KMS-11 (cell line): Measurements from ENCODE around the gene MIEN1.
A peak's percentile ranks its signal among the peaks of the same experiment; 100 is the strongest.

Source experiments
- H2AFZ ChIP-seq: fragments of 200-600 bp; sonication (generic); 2 replicates; pipeline ENCODE4 v1.6.1; 2016; ENCODE audit warnings: antibody characterized with exemption, mixed run types, low read depth
- H3K27ac ChIP-seq: fragments of 200-600 bp; sonication (generic); 2 replicates; pipeline ENCODE4 v1.6.1; 2016; ENCODE audit warnings: mild to moderate bottlenecking, mixed run types
- H3K27me3 ChIP-seq: fragments of 200-600 bp; sonication (generic); 2 replicates; pipeline ENCODE4 v1.6.1; 2017; ENCODE audit warnings: mild to moderate bottlenecking, low read depth, mixed run types, moderate library complexity; ENCODE audit not compliant: insufficient read depth
- H3K36me3 ChIP-seq: fragments of 200-600 bp; sonication (generic); 2 replicates; pipeline ENCODE4 v1.6.1; 2017; ENCODE audit warnings: mild to moderate bottlenecking, mixed run types; ENCODE audit not compliant: insufficient read depth
- H3K4me1 ChIP-seq: fragments of 200-600 bp; sonication (generic); 2 replicates; pipeline ENCODE4 v1.6.1; 2016; ENCODE audit warnings: mild to moderate bottlenecking, low read depth, mixed run types; ENCODE audit not compliant: poor library complexity, severe bottlenecking
- H3K4me2 ChIP-seq: fragments of 200-600 bp; sonication (generic); 2 replicates; pipeline ENCODE4 v1.7.0; 2016; ENCODE audit warnings: mild to moderate bottlenecking, mixed run types
- H3K4me3 ChIP-seq: fragments of 200-600 bp; sonication (generic); IDR thresholded peaks from 2 replicates; pipeline ENCODE4 v1.6.1; 2017; ENCODE audit warnings: low read depth, low read length, mixed read lengths; ENCODE audit not compliant: insufficient read depth
- H3K79me2 ChIP-seq: fragments of 200-600 bp; sonication (generic); 2 replicates; pipeline ENCODE4 v1.6.1; 2016; ENCODE audit warnings: low read depth, mixed run types; ENCODE audit not compliant: insufficient read depth
- H3K9ac ChIP-seq: fragments of 200-600 bp; sonication (generic); 2 replicates; pipeline ENCODE4 v1.6.1; 2016; ENCODE audit warnings: mild to moderate bottlenecking, mixed run types
- H4K20me1 ChIP-seq: fragments of 200-600 bp; sonication (generic); 2 replicates; pipeline ENCODE4 v1.6.1; 2016; ENCODE audit warnings: mild to moderate bottlenecking, mixed run types; ENCODE audit not compliant: insufficient read depth
- CTCF ChIP-seq: fragments of 200-600 bp; sonication (generic); conservative IDR thresholded peaks from 2 replicates; pipeline ENCODE4 v1.6.1; 2017; ENCODE audit warnings: low read depth, mild to moderate bottlenecking, antibody characterized with exemption, low read length, moderate library complexity, mixed read lengths

Gene MIEN1

GRCh38 chr17:39742126-39742855 is 12.0 kb upstream of the MIEN1 start:
- Histone ChIP-seq H3K36me3 (no peaks in the 10 kb centered on the region), H4K20me1 (no peaks in the 10 kb centered on the region), H3K27ac (no peak overlapping the region), H3K4me2 (no peak overlapping the region), H3K27me3 (no peaks in the 10 kb centered on the region), H2AFZ (no peak overlapping the region), H3K79me2 (no peaks in the 10 kb centered on the region), H3K4me3 (no peak overlapping the region), H3K9ac (no peak overlapping the region), H3K4me1 (peaks cover 19% of the 10 kb centered on the region)
- TF ChIP-seq CTCF = no peak

DNA sequence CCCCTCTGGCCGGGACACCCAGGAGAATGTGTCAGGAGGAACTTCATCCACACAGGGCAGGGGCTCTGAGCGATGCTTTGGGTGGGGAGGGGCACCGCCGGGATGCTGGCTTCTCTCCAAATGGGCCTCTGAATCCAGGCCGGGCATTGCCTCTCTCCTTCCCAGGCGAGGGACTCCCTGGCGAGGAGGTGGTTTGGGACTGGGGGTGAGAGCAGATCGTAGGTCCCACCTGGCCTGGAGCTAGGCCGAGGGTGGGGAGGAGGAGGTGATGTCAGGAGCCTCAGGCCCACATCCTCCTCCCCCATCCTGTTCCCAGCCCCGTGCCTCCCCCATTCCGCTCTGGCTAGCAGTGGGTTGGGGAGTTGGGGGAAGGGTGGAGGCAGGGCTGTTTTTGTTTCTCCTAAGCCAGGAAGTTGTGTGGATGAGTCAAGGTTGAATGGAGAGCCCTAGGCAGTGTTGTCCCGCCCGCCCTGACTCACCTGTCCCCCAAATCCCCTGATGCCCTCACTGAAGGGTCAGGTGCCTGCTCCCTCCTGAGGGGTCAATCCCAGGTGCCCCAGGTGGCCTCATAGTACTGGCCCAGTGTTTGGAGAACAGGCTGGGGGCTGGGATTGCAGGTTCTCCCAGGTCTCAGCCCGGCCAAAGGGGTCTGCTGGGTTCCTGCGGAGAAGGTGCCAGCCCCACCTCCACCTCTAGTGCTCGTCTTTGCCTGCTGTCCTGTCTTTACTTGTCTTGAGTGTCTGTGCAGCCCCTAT is 10.2 kb upstream of the MIEN1 start:
- Histone ChIP-seq H4K20me1 (no peaks in the 10 kb centered on the region), H3K27ac (no peak overlapping the region), H3K4me2 (no peak overlapping the region), H3K4me1 (peaks cover 27% of the 10 kb centered on the region), H3K9ac (no peak overlapping the region), H3K36me3 (no peaks in the 10 kb centered on the region), H2AFZ (no peak overlapping the region), H3K27me3 (no peaks in the 10 kb centered on the region), H3K79me2 (no peaks in the 10 kb centered on the region), H3K4me3 (no peak overlapping the region)
- TF ChIP-seq CTCF = no peak

DNA sequence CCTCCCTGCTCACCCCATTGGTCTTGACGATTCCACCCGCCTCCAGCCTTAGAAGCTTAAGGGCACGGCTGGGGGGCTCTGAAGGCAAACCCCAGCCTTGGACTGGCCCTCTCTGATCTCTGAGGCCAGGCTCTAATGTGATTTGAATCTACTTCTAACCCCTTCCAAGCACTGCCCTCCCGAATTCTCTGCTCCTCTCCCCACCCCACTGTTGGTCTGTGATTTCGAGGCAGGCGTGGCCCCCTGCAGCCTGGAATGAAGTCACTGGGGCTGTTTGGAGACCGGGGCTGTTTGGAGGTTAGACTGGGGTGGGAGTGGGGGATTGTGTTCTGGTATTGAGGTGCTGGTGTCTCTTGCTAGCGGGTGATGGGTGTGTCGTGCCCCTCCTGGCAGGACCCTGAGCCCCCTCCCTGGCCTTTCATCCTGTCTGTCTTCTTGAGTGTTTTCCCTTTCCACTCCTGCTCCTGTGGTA is 9.6 kb upstream of the MIEN1 start:
- H3K27me3 ChIP-seq = no peaks in the 10 kb centered on the region
- H3K4me1 ChIP-seq = peaks cover 27% of the 10 kb centered on the region
- no peak overlapping the region for H3K4me2 ChIP-seq
- H4K20me1 ChIP-seq = no peaks in the 10 kb centered on the region
- H3K9ac ChIP-seq = no peak overlapping the region
- no peaks in the 10 kb centered on the region for H3K79me2 ChIP-seq
- H3K27ac ChIP-seq = no peak overlapping the region
- H3K36me3 ChIP-seq = no peaks in the 10 kb centered on the region
- no peak overlapping the region for H2AFZ ChIP-seq
- no peak overlapping the region for H3K4me3 ChIP-seq
- TF ChIP-seq CTCF = no peak

DNA sequence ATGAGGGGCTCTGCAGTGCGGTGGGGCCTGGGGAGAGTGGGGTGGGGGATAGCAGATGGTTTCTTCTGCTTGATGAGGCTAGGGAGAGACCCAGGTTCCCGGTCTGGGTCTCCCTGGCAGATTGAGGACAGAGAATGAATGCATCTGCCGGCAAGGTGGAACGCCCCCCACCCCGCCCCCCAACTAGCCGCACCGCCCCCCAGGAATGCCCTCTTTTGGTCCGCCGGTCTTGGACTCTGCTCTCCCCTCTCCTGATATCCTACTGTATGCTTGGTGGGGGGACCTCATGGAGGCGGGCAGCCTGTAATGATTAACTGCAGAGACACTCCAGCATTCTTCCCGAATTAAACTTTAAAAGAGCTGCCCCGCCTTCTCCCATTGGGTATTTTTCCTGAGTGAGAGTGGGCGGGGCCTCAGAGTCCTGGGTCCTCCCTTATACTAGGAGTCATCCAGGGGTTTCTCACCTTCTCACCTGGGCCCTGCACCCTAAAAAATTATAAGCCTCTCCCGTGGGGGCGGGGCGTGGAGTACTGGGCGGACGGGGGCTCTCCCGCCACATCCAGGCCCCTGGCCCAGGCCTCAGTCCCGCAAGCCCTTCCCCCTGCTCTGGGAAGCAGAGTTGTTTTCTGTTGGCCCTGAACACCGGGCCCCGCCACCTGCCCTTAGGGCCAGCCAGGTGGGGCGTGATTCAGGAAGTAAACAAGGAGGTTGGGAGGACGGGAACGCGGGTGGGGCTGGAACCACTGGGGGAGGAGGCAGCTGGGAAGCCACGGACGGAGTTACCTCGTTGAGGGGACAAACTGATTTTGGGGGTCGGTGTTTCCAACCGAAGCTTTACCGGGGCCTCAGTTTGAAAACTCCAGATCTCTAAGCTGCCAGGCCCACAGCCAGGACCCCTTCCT is 8.9 kb upstream of the MIEN1 start:
- peak overlapping the region; percentile 32; the same call in 1 of the 2 replicates for H3K9ac ChIP-seq
- no peak for TF ChIP-seq CTCF
- no peaks in the 10 kb centered on the region for H4K20me1 ChIP-seq
- no peaks in the 10 kb centered on the region for H3K79me2 ChIP-seq
- H3K27ac ChIP-seq = peak overlapping the region; percentile 18; the same call in 1 of the 2 replicates
- no peak overlapping the region for H3K4me3 ChIP-seq
- H2AFZ ChIP-seq = peak overlapping the region; percentile 72
- no peaks in the 10 kb centered on the region for H3K36me3 ChIP-seq
- peaks cover 27% of the 10 kb centered on the region for H3K4me1 ChIP-seq
- no peaks in the 10 kb centered on the region for H3K27me3 ChIP-seq
- peak overlapping the region; percentile 84 for H3K4me2 ChIP-seq
